Prostate gland (tissue), 2 donors: ENCODE measurements around the gene F13B. TPM values are rescaled to one million over a fixed set of nuclear protein-coding genes. Genes with fewer than 3 reads are reported as not detected.

Experiments used
- DNase-seq: peaks from one replicate; pipeline ENCODE4 v3.0.0-alpha.2; 2019; ENCODE audit warnings: low spot score
- H3K27ac ChIP-seq, 2 donors: fragments of 200-600 bp; sonication (generic); 2 replicates each; pipeline ENCODE4 v1.5.1; 2017 to 2019
- H3K27me3 ChIP-seq: fragments of 200-600 bp; sonication (generic); replicated peaks from 2 replicates; pipeline ENCODE4 v1.5.1; 2019; ENCODE audit not compliant: insufficient read depth
- H3K36me3 ChIP-seq, 2 donors: fragments of 200-600 bp; sonication (generic); 1 replicate in 1 of 2; 2 replicates in 1 of 2; pipeline versions ENCODE4 v1.5.1 to v1.8.1; 2017 to 2019
- H3K4me1 ChIP-seq: fragments of 200-600 bp; sonication (generic); replicated peaks from 2 replicates; pipeline ENCODE4 v1.5.1; 2019
- H3K4me3 ChIP-seq, 2 donors: fragments of 200-600 bp; sonication (generic); 2 replicates each; pipeline ENCODE4 v1.5.1; 2017 to 2019
- H3K9me3 ChIP-seq: fragments of 200-600 bp; sonication (generic); 2 replicates; pipeline ENCODE4 v1.5.1; 2017
- CTCF ChIP-seq, 4 experiments: fragments of 200-600 bp in 2 of 4; fragments of 450-650 bp in 2 of 4; sonication (generic) in 2 of 4; IDR thresholded peaks; 1 replicate in 3 of 4; 2 replicates in 1 of 4; pipeline ENCODE4 v1.5.1; 2016 to 2019; ENCODE audit warnings: antibody characterized with exemption in 4 of 4, mild to moderate bottlenecking in 2 of 4, moderate library complexity in 2 of 4
- POLR2A ChIP-seq: fragments of 450-650 bp; IDR thresholded peaks from one replicate; pipeline ENCODE4 v1.6.1; 2016; ENCODE audit warnings: antibody characterized with exemption, mild to moderate bottlenecking
- POLR2AphosphoS5 ChIP-seq: sonication (generic); formaldehyde crosslinking; IDR thresholded peaks from one replicate; pipeline ENCODE4 v1.6.1; 2017; ENCODE audit warnings: antibody characterized with exemption
- WGBS: methylation state at CpG from one replicate; pipeline ENCODE4 v1.1.5; 2018; 5-methylcytosine and 5-hydroxymethylcytosine counted together
- intact Hi-C: fragments of 100-400 bp; cut with DNase I; formaldehyde crosslinking; loops from one replicate; pipeline ENCODE4 v1.14.2; 2022
- total RNA-seq, 2 donors: library from RNA; depleted of rRNA; stranded (reverse); fragments of >200 nt; gene quantifications; one replicate each; pipeline ENCODE4 v1.1.0, GENCODE V29; 2016

Gene F13B
- total RNA-seq, 2 donors from 2014 or later, result not detected

- Histone ChIP-seq H3K36me3 (no peaks in the 10 kb centered on the region), H3K27ac (no peak overlapping the region), H3K27me3 (no peaks in the 10 kb centered on the region), H3K4me3 (no peak overlapping the region), H3K9me3 (no peaks in the 10 kb centered on the region), H3K4me1 (no peaks in the 10 kb centered on the region)
- intact Hi-C loops, result no loop called here
- DNase-seq, result no peak
- no peak for TF ChIP-seq POLR2A
- 47% methylated on average over 4 of the region's 4 CpGs for WGBS
These were observed 45.3 kb downstream of the F13B start for GRCh38 chr1:197021716-197022115.

GRCh38 chr1:197017558-197018146 is 49.4 kb downstream of the F13B start:
- H3K36me3 ChIP-seq, result no peaks in the 10 kb centered on the region
- intact Hi-C loops, result no loop called here
- H3K27ac ChIP-seq, result no peak overlapping the region
- H3K4me3 ChIP-seq, result no peak overlapping the region
- H3K27me3 ChIP-seq, result no peaks in the 10 kb centered on the region
- H3K9me3 ChIP-seq, result no peaks in the 10 kb centered on the region
- DNase-seq, result no peak
- H3K4me1 ChIP-seq, result no peaks in the 10 kb centered on the region
- TF ChIP-seq CTCF (IDR thresholded peaks at IDR 0.05) (no peak), POLR2AphosphoS5 (no peak), POLR2A (no peak)
- 80% methylated on average over 8 of the region's 8 CpGs for WGBS

- Histone ChIP-seq H3K36me3 (no peaks in the 10 kb centered on the region), H3K27me3 (no peaks in the 10 kb centered on the region), H3K27ac (no peak overlapping the region), H3K4me1 (no peaks in the 10 kb centered on the region), H3K9me3 (no peaks in the 10 kb centered on the region), H3K4me3 (no peak overlapping the region)
- TF ChIP-seq POLR2A, result no peak
- no peak for TF ChIP-seq CTCF (IDR thresholded peaks at IDR 0.05)
- TF ChIP-seq POLR2AphosphoS5, result no peak
- 80% methylated on average over 1 of the region's 1 CpG for WGBS
- intact Hi-C loops, result no loop called here
- DNase-seq, result no peak
These were observed 50.3 kb downstream of the F13B start for GRCh38 chr1:197016751-197017150.

- Histone ChIP-seq H3K27me3 (no peaks in the 10 kb centered on the region), H3K4me1 (no peaks in the 10 kb centered on the region), H3K27ac (no peak overlapping the region), H3K9me3 (no peaks in the 10 kb centered on the region), H3K36me3 (no peaks in the 10 kb centered on the region), H3K4me3 (no peak overlapping the region)
- no peak for TF ChIP-seq POLR2AphosphoS5
- no peak for TF ChIP-seq POLR2A
- no peak for TF ChIP-seq CTCF (IDR thresholded peaks at IDR 0.05)
- intact Hi-C loops, result no loop called here
- WGBS, result 91% methylated on average over 3 of the region's 3 CpGs
- no peak for DNase-seq
These were observed 53.8 kb downstream of the F13B start for GRCh38 chr1:197013234-197013633.

GRCh38 chr1:197011614-197012013 is 55.4 kb downstream of the F13B start:
- H3K27ac ChIP-seq, result no peak overlapping the region
- intact Hi-C loops, result no loop called here
- 92% methylated on average over 1 of the region's 1 CpG for WGBS
- no peak overlapping the region for H3K4me3 ChIP-seq
- TF ChIP-seq POLR2AphosphoS5 (no peak), CTCF (IDR thresholded peaks at IDR 0.05) (no peak), POLR2A (no peak)
- no peaks in the 10 kb centered on the region for H3K36me3 ChIP-seq
- no peak for DNase-seq
- H3K4me1 ChIP-seq, result no peaks in the 10 kb centered on the region
- H3K27me3 ChIP-seq, result no peaks in the 10 kb centered on the region
- H3K9me3 ChIP-seq, result no peaks in the 10 kb centered on the region
